VCaP (cell line): Measurements from ENCODE around the gene SCGB2B2.
A peak's percentile ranks its signal among the peaks of the same experiment; 100 is the strongest.
"Not testable (repeated sequence)": the region's sequence is repeated elsewhere in the genome, so short reads cannot be mapped to it uniquely, and the experiment has no call there.

Experiments used
- H3K27ac ChIP-seq: fragments of 450-650 bp; 2 replicates; pipeline ENCODE4 v1.5.1; 2017
- CTCF ChIP-seq: fragments of 450-650 bp; conservative IDR thresholded peaks from 2 replicates; pipeline ENCODE4 v1.5.1; 2017; ENCODE audit warnings: mild to moderate bottlenecking, moderate library complexity

Gene SCGB2B2

GRCh38 chr19:34669305-34669704 lies 7.7 kb downstream of the SCGB2B2 start:
- peak overlapping the region; percentile 71 for H3K27ac ChIP-seq
- no peak; the same call in 1 of the 2 replicates for TF ChIP-seq CTCF

GRCh38 chr19:34668690-34669089 lies 8.3 kb downstream of the SCGB2B2 start:
- H3K27ac ChIP-seq = peak overlapping the region; percentile 71

- H3K27ac ChIP-seq = peak overlapping the region; percentile 71
These were observed 8.8 kb downstream of the SCGB2B2 start for GRCh38 chr19:34668077-34668689.

- no peak for TF ChIP-seq CTCF
- peak overlapping the region; percentile 71 for H3K27ac ChIP-seq
These were observed 9.4 kb downstream of the SCGB2B2 start for GRCh38 chr19:34667349-34668076.

- H3K27ac ChIP-seq = peak overlapping the region; percentile 71; the same call in 1 of the 2 replicates
- TF ChIP-seq CTCF = no peak
These were observed 10.0 kb downstream of the SCGB2B2 start for GRCh38 chr19:34666958-34667265.

- TF ChIP-seq CTCF = no peak
- peak overlapping the region; percentile 71; the same call in 1 of the 2 replicates for H3K27ac ChIP-seq
These were observed 10.6 kb downstream of the SCGB2B2 start for GRCh38 chr19:34666200-34666957.

GRCh38 chr19:34665275-34665674 lies 11.7 kb downstream of the SCGB2B2 start:
- H3K27ac ChIP-seq = not testable (repeated sequence)

- no peak overlapping the region for H3K27ac ChIP-seq
- TF ChIP-seq CTCF = no peak
These were observed 12.1 kb downstream of the SCGB2B2 start for GRCh38 chr19:34664870-34665269.

- TF ChIP-seq CTCF = no peak
- H3K27ac ChIP-seq = no peak overlapping the region
These were observed 12.8 kb downstream of the SCGB2B2 start for GRCh38 chr19:34664168-34664567.
